ENCODE results near the gene CELF2.

Gene CELF2

GRCh38 chr10:11025978-11026377 lies 8.3 kb downstream of the CELF2 start:
- no peak for DNase-seq (ENCODE audit: low read depth)
- Histone ChIP-seq H3K9ac (ENCODE audit: low read length) (no peak overlapping the region), H3K4me3 (ENCODE audit: low read length) (no peak overlapping the region), H3K36me3 (ENCODE audit: control insufficient read depth, insufficient read depth, low read length, severe bottlenecking) (no peaks in the 10 kb centered on the region), H3K27me3 (replicated peaks; ENCODE audit: control insufficient read depth, insufficient read depth, low read length) (no peaks in the 10 kb centered on the region), H3K4me1 (ENCODE audit: control insufficient read depth, insufficient read depth, low read length) (peaks cover 4% of the 10 kb centered on the region), H3K9me3 (ENCODE audit: control insufficient read depth, low read length) (no peaks in the 10 kb centered on the region)

- Histone ChIP-seq H3K4me1 (ENCODE audit: control insufficient read depth, insufficient read depth, low read length) (peaks cover 4% of the 10 kb centered on the region), H3K9ac (ENCODE audit: low read length) (no peak overlapping the region), H3K9me3 (ENCODE audit: control insufficient read depth, low read length) (no peaks in the 10 kb centered on the region)
Measured at GRCh38 chr10:11026773-11027172, 9.1 kb downstream of the CELF2 start.

GRCh38 chr10:11034762-11035161 lies 17.1 kb downstream of the CELF2 start:
- DNase-seq (ENCODE audit: low read depth) = no peak
- peaks cover 9% of the 10 kb centered on the region for H3K4me1 ChIP-seq (ENCODE audit: control insufficient read depth, insufficient read depth, low read length)
- no peak overlapping the region for H3K4me3 ChIP-seq (ENCODE audit: low read length)
- H3K27me3 ChIP-seq (replicated peaks; ENCODE audit: control insufficient read depth, insufficient read depth, low read length) = no peaks in the 10 kb centered on the region
- no peaks in the 10 kb centered on the region for H3K36me3 ChIP-seq (ENCODE audit: control insufficient read depth, insufficient read depth, low read length, severe bottlenecking)
- no peak overlapping the region for H3K9ac ChIP-seq (ENCODE audit: low read length)
- H3K9me3 ChIP-seq (ENCODE audit: control insufficient read depth, low read length) = no peaks in the 10 kb centered on the region

More at GRCh38 chr10:11026773-11027172, 9.1 kb downstream of the CELF2 start:
- Histone ChIP-seq H3K4me3 (ENCODE audit: low read length) (no peak overlapping the region), H3K36me3 (ENCODE audit: control insufficient read depth, insufficient read depth, low read length, severe bottlenecking) (no peaks in the 10 kb centered on the region), H3K27me3 (replicated peaks; ENCODE audit: control insufficient read depth, insufficient read depth, low read length) (no peaks in the 10 kb centered on the region)
- DNase-seq (ENCODE audit: low read depth) = no peak

GRCh38 chr10:11035301-11035991 lies 17.8 kb downstream of the CELF2 start:
- peaks cover 9% of the 10 kb centered on the region for H3K4me1 ChIP-seq (ENCODE audit: control insufficient read depth, insufficient read depth, low read length)
- no peaks in the 10 kb centered on the region for H3K36me3 ChIP-seq (ENCODE audit: control insufficient read depth, insufficient read depth, low read length, severe bottlenecking)
- DNase-seq (ENCODE audit: low read depth) = peak; percentile 2
- H3K27me3 ChIP-seq (replicated peaks; ENCODE audit: control insufficient read depth, insufficient read depth, low read length) = no peaks in the 10 kb centered on the region
- no peaks in the 10 kb centered on the region for H3K9me3 ChIP-seq (ENCODE audit: control insufficient read depth, low read length)
- H3K9ac ChIP-seq (ENCODE audit: low read length) = no peak overlapping the region
- no peak overlapping the region for H3K4me3 ChIP-seq (ENCODE audit: low read length)

- no peak overlapping the region for H3K9ac ChIP-seq (ENCODE audit: low read length)
- peak; percentile 66 for DNase-seq (ENCODE audit: low read depth)
- H3K36me3 ChIP-seq (ENCODE audit: control insufficient read depth, insufficient read depth, low read length, severe bottlenecking) = no peaks in the 10 kb centered on the region
- H3K4me3 ChIP-seq (ENCODE audit: low read length) = no peak overlapping the region
- peaks cover 9% of the 10 kb centered on the region for H3K4me1 ChIP-seq (ENCODE audit: control insufficient read depth, insufficient read depth, low read length)
- H3K27me3 ChIP-seq (replicated peaks; ENCODE audit: control insufficient read depth, insufficient read depth, low read length) = no peaks in the 10 kb centered on the region
- no peaks in the 10 kb centered on the region for H3K9me3 ChIP-seq (ENCODE audit: control insufficient read depth, low read length)
Measured at GRCh38 chr10:11036424-11037011, 18.8 kb downstream of the CELF2 start.

- no peak overlapping the region for H3K4me3 ChIP-seq (ENCODE audit: low read length)
- H3K36me3 ChIP-seq (ENCODE audit: control insufficient read depth, insufficient read depth, low read length, severe bottlenecking) = no peaks in the 10 kb centered on the region
- H3K4me1 ChIP-seq (ENCODE audit: control insufficient read depth, insufficient read depth, low read length) = peaks cover 9% of the 10 kb centered on the region
- DNase-seq (ENCODE audit: low read depth) = no peak
- H3K27me3 ChIP-seq (replicated peaks; ENCODE audit: control insufficient read depth, insufficient read depth, low read length) = no peaks in the 10 kb centered on the region
- H3K9me3 ChIP-seq (ENCODE audit: control insufficient read depth, low read length) = no peaks in the 10 kb centered on the region
- H3K9ac ChIP-seq (ENCODE audit: low read length) = no peak overlapping the region
Measured at GRCh38 chr10:11037991-11038390, 20.3 kb downstream of the CELF2 start.

GRCh38 chr10:11042357-11042756 lies 24.7 kb downstream of the CELF2 start:
- Histone ChIP-seq H3K4me3 (ENCODE audit: low read length) (no peak overlapping the region), H3K36me3 (ENCODE audit: control insufficient read depth, insufficient read depth, low read length, severe bottlenecking) (no peaks in the 10 kb centered on the region), H3K27me3 (replicated peaks; ENCODE audit: control insufficient read depth, insufficient read depth, low read length) (no peaks in the 10 kb centered on the region), H3K9me3 (ENCODE audit: control insufficient read depth, low read length) (no peaks in the 10 kb centered on the region), H3K4me1 (ENCODE audit: control insufficient read depth, insufficient read depth, low read length) (peaks cover 23% of the 10 kb centered on the region), H3K9ac (ENCODE audit: low read length) (no peak overlapping the region)
- no peak for DNase-seq (ENCODE audit: low read depth)

- DNase-seq (ENCODE audit: low read depth) = no peak
- H3K27me3 ChIP-seq (replicated peaks; ENCODE audit: control insufficient read depth, insufficient read depth, low read length) = no peaks in the 10 kb centered on the region
- H3K36me3 ChIP-seq (ENCODE audit: control insufficient read depth, insufficient read depth, low read length, severe bottlenecking) = no peaks in the 10 kb centered on the region
Measured at GRCh38 chr10:11043039-11043438, 25.4 kb downstream of the CELF2 start.

GRCh38 chr10:11043446-11044127 lies 25.9 kb downstream of the CELF2 start:
- H3K4me1 ChIP-seq (ENCODE audit: control insufficient read depth, insufficient read depth, low read length) = peaks cover 34% of the 10 kb centered on the region
- H3K9ac ChIP-seq (ENCODE audit: low read length) = no peak overlapping the region
- H3K4me3 ChIP-seq (ENCODE audit: low read length) = no peak overlapping the region
- H3K27me3 ChIP-seq (replicated peaks; ENCODE audit: control insufficient read depth, insufficient read depth, low read length) = no peaks in the 10 kb centered on the region
- H3K9me3 ChIP-seq (ENCODE audit: control insufficient read depth, low read length) = no peaks in the 10 kb centered on the region
- no peak for DNase-seq (ENCODE audit: low read depth)
- H3K36me3 ChIP-seq (ENCODE audit: control insufficient read depth, insufficient read depth, low read length, severe bottlenecking) = no peaks in the 10 kb centered on the region

More at GRCh38 chr10:11043039-11043438, 25.4 kb downstream of the CELF2 start:
- H3K9ac ChIP-seq (ENCODE audit: low read length) = no peak overlapping the region
- no peaks in the 10 kb centered on the region for H3K9me3 ChIP-seq (ENCODE audit: control insufficient read depth, low read length)
- no peak overlapping the region for H3K4me3 ChIP-seq (ENCODE audit: low read length)
- H3K4me1 ChIP-seq (ENCODE audit: control insufficient read depth, insufficient read depth, low read length) = peaks cover 29% of the 10 kb centered on the region

- DNase-seq (ENCODE audit: low read depth) = no peak
- Histone ChIP-seq H3K27me3 (replicated peaks; ENCODE audit: control insufficient read depth, insufficient read depth, low read length) (no peaks in the 10 kb centered on the region), H3K9me3 (ENCODE audit: control insufficient read depth, low read length) (no peaks in the 10 kb centered on the region), H3K36me3 (ENCODE audit: control insufficient read depth, insufficient read depth, low read length, severe bottlenecking) (no peaks in the 10 kb centered on the region), H3K9ac (ENCODE audit: low read length) (no peak overlapping the region), H3K4me3 (ENCODE audit: low read length) (peak overlapping the region; percentile 68), H3K4me1 (ENCODE audit: control insufficient read depth, insufficient read depth, low read length) (peaks cover 50% of the 10 kb centered on the region)
Measured at GRCh38 chr10:11045487-11045886, 27.8 kb downstream of the CELF2 start.

- H3K9me3 ChIP-seq (ENCODE audit: control insufficient read depth, low read length) = no peaks in the 10 kb centered on the region
- H3K36me3 ChIP-seq (ENCODE audit: control insufficient read depth, insufficient read depth, low read length, severe bottlenecking) = no peaks in the 10 kb centered on the region
- no peaks in the 10 kb centered on the region for H3K27me3 ChIP-seq (replicated peaks; ENCODE audit: control insufficient read depth, insufficient read depth, low read length)
- H3K4me1 ChIP-seq (ENCODE audit: control insufficient read depth, insufficient read depth, low read length) = peaks cover 56% of the 10 kb centered on the region
- peak overlapping the region; percentile 61 for H3K9ac ChIP-seq (ENCODE audit: low read length)
- peak overlapping the region; percentile 68 for H3K4me3 ChIP-seq (ENCODE audit: low read length)
- no peak for DNase-seq (ENCODE audit: low read depth)
Measured at GRCh38 chr10:11045995-11046775, 28.5 kb downstream of the CELF2 start.

All from adipocyte (in vitro differentiated cells).